Adrenal gland (tissue), 5 donors: ENCODE data around the gene ELP1.

Experiments
- CTCF ChIP-seq, 6 experiments: fragments of 450-650 bp in 4 of 6; fragments of 200-600 bp in 2 of 6; sonication (generic) in 1 of 6; IDR thresholded peaks; 1 replicate in 5 of 6; 2 replicates in 1 of 6; pipeline versions ENCODE4 v1.5.1 to v1.8.0; 2016 to 2021; ENCODE audit warnings: antibody characterized with exemption in 6 of 6, mild to moderate bottlenecking in 2 of 6, moderate library complexity in 1 of 6
- POLR2A ChIP-seq, 2 donors: fragments of 450-650 bp; IDR thresholded peaks; one replicate each; pipeline ENCODE4 v1.6.1; 2017; ENCODE audit warnings: antibody characterized with exemption in 2 of 2, mild to moderate bottlenecking in 2 of 2, moderate library complexity in 1 of 2
- donor health status: DM: no; HTN: no; CAD: no.

GRCh38 chr9:108933718-108934322, at the start of gene ELP1:
- peak; percentile 72 to 74 for TF ChIP-seq POLR2A (IDR thresholded peaks at IDR 0.05)
- TF ChIP-seq CTCF (IDR thresholded peaks at IDR 0.05) = peak in 2 of 6 experiments; percentile 22 to 33
